Measurements from ENCODE around the gene SNCAIP. TPM values are rescaled to one million over a fixed set of nuclear protein-coding genes. Genes with fewer than 3 reads are reported as not detected.
A peak's percentile ranks its signal among the peaks of the same experiment; 100 is the strongest.

The SNCAIP gene
- total and polyA plus RNA-seq, 2 of the 4 experiments (the other 2 are of a cell fraction): 15.3 to 19.0 TPM

DNA sequence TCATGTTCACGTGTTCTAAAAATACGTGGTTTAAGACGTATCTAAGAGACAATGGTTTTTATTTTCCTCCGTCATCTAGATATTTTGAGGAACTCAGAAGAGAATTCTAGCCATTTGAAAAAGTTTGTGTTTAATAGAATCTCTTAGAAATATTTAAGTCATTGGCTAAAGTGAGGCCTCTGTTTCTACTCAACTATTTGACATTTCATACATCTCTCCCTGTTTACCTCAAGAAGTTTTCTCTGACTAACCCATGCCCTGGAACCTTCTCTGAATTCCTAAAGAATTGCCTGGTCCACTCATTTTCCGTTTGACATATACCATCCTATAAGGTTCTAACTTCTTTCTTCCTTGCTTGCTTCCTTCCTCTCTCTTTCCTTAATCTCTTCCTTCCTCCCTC is 178.7 kb downstream of the SNCAIP start:
- dilution Hi-C loops (cut with HindIII; ENCODE audit: low sequenced_read_pairs, unreplicated experiment) (no loop called here), in situ Hi-C loops (cut with MboI; ENCODE audit: low sequenced_read_pairs) (loop anchor here (5.0 kb wide), 1 partner anchor 298 kb away; no protein-coding TSS in a partner anchor), intact Hi-C loops (cut with micrococcal nuclease) (loop anchor here (10.0 kb wide), 1 partner anchor 526 kb away; the partner anchor contains the start of gene SRFBP1)
- Histone ChIP-seq H2BK20ac (ENCODE audit: low read depth, low read length) (no peak overlapping the region), H2AFZ (replicated peaks; ENCODE audit: low read length, poor library complexity) (no peak overlapping the region), H4K20me1 (ENCODE audit: insufficient read depth, low read length) (no peaks in the 10 kb centered on the region), H3K9me3 (ENCODE audit: control insufficient read depth, insufficient read depth, low read length) (no peaks in the 10 kb centered on the region), H3K27me3 (ENCODE audit: control insufficient read depth, insufficient read depth, low read length) (no peaks in the 10 kb centered on the region), H3K4me1 (ENCODE audit: control insufficient read depth, insufficient read depth, low read length) (peaks cover 4% of the 10 kb centered on the region), H2AK9ac (replicated peaks; ENCODE audit: low read depth, low read length, poor library complexity) (no peak overlapping the region), H3K79me1 (ENCODE audit: low read depth in 1 of 2, low read length in 2 of 2) (no peaks in the 10 kb centered on the region), H3K18ac (ENCODE audit: low read depth, low read length) (peak overlapping the region; percentile 76; the same call in 1 of the 2 replicates), H4K5ac (ENCODE audit: low read depth, low read length) (no peak overlapping the region), H3K4me2 (ENCODE audit: low read depth, low read length) (no peak overlapping the region), H2BK15ac (ENCODE audit: low read depth, low read length) (no peak overlapping the region), H3K23ac (ENCODE audit: low read depth, low read length) (no peak overlapping the region), H3K9ac (ENCODE audit: low read depth, low read length) (no peak overlapping the region), H3K4ac (ENCODE audit: low read depth, low read length) (no peak overlapping the region), H2AK5ac (ENCODE audit: low read depth, low read length) (no peak overlapping the region), H3K4me3 (ENCODE audit: insufficient read depth, low read depth, low read length) (no peak overlapping the region), H3K56ac (ENCODE audit: extremely low read depth, insufficient read depth, low read length) (no peak overlapping the region), H3K14ac (replicated peaks; ENCODE audit: low read depth, low read length) (no peak overlapping the region), H4K8ac (ENCODE audit: low read depth in 2 of 2, low read length in 2 of 2) (no peak overlapping the region), H3K36me3 (ENCODE audit: control insufficient read depth, insufficient read depth, low read length) (no peaks in the 10 kb centered on the region), H4K91ac (ENCODE audit: insufficient read depth, low read depth, low read length) (no peak overlapping the region), H2BK120ac (ENCODE audit: low read depth, low read length) (no peak overlapping the region), H2BK5ac (ENCODE audit: low read depth, low read length, poor library complexity, severe bottlenecking) (no peak overlapping the region), H3K9me1 (ENCODE audit: insufficient read depth, low read length) (no peaks in the 10 kb centered on the region), H3K27ac (ENCODE audit: insufficient read depth, low read length) (no peak overlapping the region)
- TF ChIP-seq, protein P1, sequence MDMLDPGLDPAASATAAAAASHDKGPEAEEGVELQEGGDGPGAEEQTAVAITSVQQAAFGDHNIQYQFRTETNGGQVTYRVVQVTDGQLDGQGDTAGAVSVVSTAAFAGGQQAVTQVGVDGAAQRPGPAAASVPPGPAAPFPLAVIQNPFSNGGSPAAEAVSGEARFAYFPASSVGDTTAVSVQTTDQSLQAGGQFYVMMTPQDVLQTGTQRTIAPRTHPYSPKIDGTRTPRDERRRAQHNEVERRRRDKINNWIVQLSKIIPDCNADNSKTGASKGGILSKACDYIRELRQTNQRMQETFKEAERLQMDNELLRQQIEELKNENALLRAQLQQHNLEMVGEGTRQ (IDR thresholded peaks at IDR 0.05; ENCODE audit: low read depth, low read length): no peak
- TF ChIP-seq MAFK (IDR thresholded peaks at IDR 0.05; ENCODE audit: low read depth, low read length) (no peak), CTCF (conservative IDR thresholded peaks at IDR 0.05; ENCODE audit: low read depth, low read length) (no peak), MXI1 (IDR thresholded peaks at IDR 0.05; ENCODE audit: borderline replicate concordance, low read depth, low read length) (no peak), CHD1 (IDR thresholded peaks at IDR 0.05; ENCODE audit: low read depth, low read length) (no peak), RCOR1 (IDR thresholded peaks at IDR 0.05; ENCODE audit: insufficient replicate concordance, low read length) (no peak), NFE2L2 (IDR thresholded peaks at IDR 0.05; ENCODE audit: low read depth, low read length) (no peak), BHLHE40 (IDR thresholded peaks at IDR 0.05; ENCODE audit: low read depth, low read length) (no peak), RFX5 (IDR thresholded peaks at IDR 0.05; ENCODE audit: low read depth, low read length) (no peak), POLR2A (IDR thresholded peaks at IDR 0.05; ENCODE audit: low read depth, low read length) (no peak), FOS (IDR thresholded peaks at IDR 0.05; ENCODE audit: low read depth, low read length) (no peak), CEBPB (IDR thresholded peaks at IDR 0.05; ENCODE audit: low read depth, low read length) (no peak), SMC3 (IDR thresholded peaks at IDR 0.05; ENCODE audit: low read depth, low read length) (no peak), MAZ (IDR thresholded peaks at IDR 0.05; ENCODE audit: borderline replicate concordance, low read depth, low read length) (no peak), ELK1 (IDR thresholded peaks at IDR 0.05; ENCODE audit: borderline replicate concordance, low read depth, low read length) (no peak), RAD21 (IDR thresholded peaks at IDR 0.05; ENCODE audit: low read length) (no peak)
- ChIA-PET CTCF (no interaction called here), POLR2A (ENCODE audit: unreplicated experiment) (no interaction called here)
- peak; percentile 56; the same call in 1 of the 2 replicates for ATAC-seq (ENCODE audit: low read depth)
- BruUV-seq (replicated peaks): no TSS peak
- WGBS, 2 experiments (ENCODE audit: extremely low coverage in 2 of 2, insufficient read length in 1 of 2): 17% methylated on average over 1 of the region's 5 CpGs; no CpG with 5 or more reads in 1 of the 2 experiments
- DNase-seq: no peak

Measured in IMR-90 (cell line).